ENCODE measurements around the gene ZNF385D.

ZNF385D gene

DNA sequence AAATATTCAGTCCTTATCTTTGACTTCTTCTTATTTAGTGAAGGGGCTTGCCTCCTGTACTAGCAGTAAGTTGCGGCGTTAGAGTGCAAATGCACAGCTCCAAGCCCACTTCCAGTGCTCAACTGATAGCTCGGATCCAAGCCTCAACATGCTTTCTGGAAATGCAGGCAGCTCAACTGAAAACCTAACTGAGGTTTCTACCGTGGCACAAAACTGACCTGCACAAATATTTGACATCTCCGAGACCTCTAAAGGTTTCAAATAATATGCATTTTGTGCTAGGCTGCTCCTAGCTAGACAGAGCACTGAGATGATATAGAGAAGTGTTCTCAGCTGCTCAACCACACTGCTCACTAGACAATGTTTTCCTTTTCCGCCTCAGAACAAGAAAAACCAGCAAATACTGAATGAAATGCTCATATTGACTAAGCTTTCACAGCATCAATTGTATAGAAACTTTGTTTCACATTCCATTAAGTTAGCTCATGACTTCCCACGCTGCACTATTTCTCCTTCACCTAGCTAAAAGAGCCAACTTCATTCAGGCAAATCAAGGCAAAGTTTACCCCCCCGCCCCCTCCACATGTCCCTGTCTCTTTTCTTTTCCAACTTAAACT, 822 bp downstream of the ZNF385D start:
- no peak for DNase-seq (ENCODE audit: low read depth)

DNA sequence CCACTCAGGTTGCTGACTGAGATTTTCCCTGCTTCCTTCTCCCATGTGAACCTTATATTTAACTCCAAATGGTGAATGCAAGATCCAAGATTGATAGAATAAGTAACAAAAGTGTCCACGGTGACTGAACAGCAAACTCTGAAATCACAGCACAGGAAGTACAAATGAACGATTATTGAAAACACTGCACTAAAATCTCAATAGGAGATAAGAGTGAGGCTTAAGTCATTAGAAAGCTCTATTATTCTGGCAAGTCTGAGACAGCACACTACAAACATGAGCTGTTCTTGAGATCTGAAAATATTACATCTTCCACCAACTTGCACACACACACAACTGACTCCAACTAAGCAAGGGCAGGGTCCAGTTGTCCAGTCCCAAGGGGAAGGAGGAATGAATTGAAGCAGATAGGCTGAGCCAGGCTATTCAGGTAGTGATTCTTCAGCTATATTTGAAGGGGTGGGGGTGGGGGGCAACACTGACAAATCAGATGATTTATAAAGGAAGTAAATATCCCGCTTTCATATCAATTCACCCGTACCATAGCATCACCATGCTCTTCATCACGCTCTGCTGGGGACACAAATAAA, 2.9 kb downstream of the ZNF385D start:
- DNase-seq (ENCODE audit: low read depth) = no peak

GRCh38 chr3:21747376-21747775, 3.6 kb downstream of the ZNF385D start:
- no peak for DNase-seq (ENCODE audit: low read depth)

DNA sequence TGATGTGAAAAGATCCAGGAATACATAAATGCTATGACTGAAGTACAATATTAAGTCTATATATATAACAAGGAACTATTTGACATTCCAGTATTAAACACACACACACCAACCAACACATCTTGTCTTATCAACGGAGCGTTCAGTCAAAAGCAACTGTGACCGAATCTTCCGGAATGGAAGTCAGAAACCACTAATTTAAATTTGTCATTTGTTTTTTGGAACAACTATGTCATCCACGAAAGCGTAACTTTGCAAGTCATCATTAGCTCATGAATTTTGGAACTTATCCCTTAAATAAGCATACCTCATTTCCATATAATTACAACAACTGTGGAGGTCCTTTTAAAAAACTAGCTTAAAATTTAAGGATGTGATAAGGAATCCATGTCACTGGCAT, 5.0 kb downstream of the ZNF385D start:
- no peak for DNase-seq (ENCODE audit: low read depth)

DNA sequence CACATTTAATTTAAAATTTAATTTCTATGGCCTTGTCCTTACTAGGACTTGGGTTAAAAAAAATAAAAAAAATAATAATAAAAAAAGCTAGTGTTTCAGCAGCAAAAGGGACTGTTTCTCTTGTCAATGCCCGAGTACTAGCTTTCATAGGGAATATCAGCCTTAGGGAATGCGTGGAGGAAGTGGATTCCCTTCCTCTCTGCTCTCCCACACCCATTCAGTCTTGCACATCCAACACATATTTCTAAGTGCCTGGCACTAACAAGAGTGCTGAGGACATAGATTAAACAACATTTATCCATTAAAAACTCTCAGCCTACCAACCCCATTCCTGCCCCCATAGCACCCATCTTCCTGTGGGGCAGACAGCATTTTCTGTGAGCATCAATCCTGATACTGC, 6.2 kb downstream of the ZNF385D start:
- no peak for DNase-seq (ENCODE audit: low read depth)

DNA sequence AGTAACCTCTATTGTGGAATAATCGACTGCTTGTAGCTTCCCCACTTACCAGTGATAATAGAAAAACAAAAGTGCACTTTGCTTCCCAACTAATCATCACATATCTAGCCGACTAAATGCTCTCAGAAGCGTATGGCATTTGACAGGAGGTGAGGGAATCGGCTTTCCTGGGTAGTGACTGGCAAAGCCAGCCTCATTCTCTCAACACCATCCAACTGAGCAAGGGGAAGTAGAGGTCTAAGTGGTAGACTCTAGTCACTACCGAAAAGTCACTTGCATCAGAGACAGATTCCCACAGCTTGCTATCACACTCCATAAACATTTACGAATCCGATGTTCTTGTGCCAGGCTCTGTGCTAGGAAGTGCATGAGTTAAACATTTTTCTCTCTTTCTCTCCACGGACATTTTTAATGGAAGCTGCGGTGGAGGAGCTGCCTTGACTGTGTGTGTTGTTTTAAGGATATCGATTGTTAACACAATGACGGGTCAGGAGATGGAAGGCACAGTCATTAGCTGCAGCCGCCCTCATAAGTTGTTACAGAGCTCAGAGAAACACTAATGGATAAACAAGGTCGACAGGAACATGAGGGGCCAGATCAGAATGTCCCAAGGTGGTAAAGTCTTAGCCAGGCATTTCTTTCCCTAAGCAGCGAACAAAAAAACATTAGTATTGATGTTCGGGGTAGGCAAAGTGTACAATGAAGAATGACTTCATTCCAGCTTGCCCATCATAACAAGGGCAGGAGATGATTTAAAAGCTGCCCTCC, 11.9 kb downstream of the ZNF385D start:
- DNase-seq (ENCODE audit: low read depth) = no peak

DNA sequence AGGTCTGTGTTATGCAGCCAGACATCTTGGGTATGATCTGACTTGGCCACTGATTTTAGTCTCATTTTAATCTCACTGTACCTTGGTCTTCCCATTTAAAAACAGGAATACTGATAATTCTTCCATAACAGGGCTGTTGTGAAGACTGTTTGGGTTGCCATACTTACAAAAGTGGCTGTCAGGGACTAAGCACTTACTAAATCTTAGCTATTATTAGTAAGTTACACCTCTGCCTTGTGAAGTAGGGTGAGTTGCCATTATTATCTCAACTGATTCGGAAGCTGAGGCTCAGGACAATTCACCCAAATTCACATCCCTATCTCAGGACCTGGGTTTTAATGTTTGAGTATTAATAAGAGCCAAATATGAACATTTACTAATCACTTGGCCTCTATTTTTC, 12.7 kb downstream of the ZNF385D start:
- DNase-seq (ENCODE audit: low read depth) = no peak

DNA sequence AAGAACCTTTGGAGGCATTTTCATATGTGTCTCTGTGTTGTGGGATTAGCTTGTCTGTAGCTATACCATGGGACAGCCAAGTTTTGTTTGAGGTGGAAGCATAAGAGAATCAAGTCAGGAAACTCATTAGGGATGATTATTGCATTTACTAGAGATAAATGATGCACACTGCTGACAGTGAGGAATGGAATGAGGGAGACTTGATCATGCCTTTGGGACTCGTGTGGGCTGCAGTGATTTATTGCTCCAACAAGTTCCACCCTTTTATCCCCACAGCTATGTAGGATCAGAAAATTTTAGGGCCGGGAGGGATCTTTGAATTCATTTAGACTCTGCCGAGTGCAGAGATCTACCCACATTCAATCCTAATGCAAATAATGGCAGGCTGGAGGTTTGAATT, 16.3 kb downstream of the ZNF385D start:
- no peak for DNase-seq (ENCODE audit: low read depth)

DNA sequence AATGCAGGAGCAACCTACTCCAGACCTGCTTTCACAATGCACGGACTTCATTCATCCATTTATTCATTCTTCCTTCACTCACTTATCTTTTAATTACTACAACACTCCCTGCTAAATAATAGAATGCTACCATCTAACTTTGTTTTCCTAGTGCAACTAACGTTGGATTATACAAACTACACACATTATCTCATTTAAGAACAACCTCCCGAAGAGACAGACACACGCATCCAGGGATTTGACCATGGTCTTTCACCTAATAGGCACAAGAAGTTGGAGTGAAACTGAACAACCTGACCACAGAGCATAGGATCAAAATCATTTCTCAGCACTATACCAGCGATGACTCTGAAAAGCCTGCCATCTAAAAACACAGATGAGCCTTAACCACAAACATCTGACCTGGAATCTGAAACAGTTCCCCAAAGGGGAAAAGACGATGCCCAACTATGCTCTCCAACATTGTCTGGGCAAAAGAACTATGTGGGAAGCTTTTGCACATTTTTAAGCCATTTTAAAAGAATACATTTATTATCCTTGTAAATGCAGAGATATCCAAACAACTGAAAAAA, 21.0 kb downstream of the ZNF385D start:
- no peak for DNase-seq (ENCODE audit: low read depth)

DNA sequence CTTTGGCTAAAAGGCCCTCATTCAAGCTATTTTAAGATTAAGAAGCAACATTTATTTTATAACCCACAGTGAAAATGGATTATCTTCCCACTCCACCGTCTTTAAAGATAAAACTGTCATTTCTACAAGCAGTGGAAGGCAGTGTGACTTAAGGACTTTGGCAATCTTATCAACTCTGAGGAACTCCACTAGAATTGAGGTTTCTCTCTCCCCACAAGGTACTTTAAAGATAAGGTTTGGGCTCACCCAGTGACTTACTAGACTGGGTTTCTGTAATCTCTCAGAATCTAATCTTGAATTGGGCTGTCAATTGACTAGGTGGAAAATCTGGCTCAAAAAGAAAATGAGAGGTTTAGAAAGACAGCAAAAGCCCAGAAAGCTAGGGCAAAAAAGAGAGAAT, 21.7 kb downstream of the ZNF385D start:
- no peak for DNase-seq (ENCODE audit: low read depth)

DNA sequence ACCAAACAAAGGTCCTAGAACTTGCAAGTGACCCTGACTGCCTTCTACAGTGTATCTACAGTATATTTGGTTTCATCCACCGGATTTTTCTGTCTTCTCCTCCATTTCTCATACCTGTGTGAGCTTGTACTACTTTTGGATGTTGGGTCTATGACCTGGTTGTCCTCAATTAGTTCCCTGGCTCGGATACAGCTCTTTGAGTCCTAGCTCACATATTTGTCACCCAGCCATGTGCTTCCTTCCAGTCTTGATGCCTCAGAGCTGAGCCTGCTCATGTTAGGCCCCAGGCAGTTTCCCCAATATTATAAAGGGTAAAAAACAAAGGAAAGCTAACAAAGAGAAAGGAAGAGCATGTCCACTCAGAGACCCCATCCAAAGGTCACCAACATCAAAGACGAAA, 28.2 kb downstream of the ZNF385D start:
- DNase-seq (ENCODE audit: low read depth) = no peak

GRCh38 chr3:21722301-21722700, 28.7 kb downstream of the ZNF385D start:
- DNase-seq (ENCODE audit: low read depth) = no peak

- DNase-seq (ENCODE audit: low read depth) = no peak
Observed at GRCh38 chr3:21718943-21719591, 31.9 kb downstream of the ZNF385D start.

- peak; percentile 62 for DNase-seq (ENCODE audit: low read depth)
Observed at GRCh38 chr3:21718161-21718765, 32.7 kb downstream of the ZNF385D start.

- DNase-seq (ENCODE audit: low read depth) = no peak
Observed at GRCh38 chr3:21715662-21716061, 35.3 kb downstream of the ZNF385D start.

- peak; percentile 8 for DNase-seq (ENCODE audit: low read depth)
Observed at GRCh38 chr3:21705769-21706168, 45.2 kb downstream of the ZNF385D start.

GRCh38 chr3:21704796-21705195, 46.2 kb downstream of the ZNF385D start:
- DNase-seq (ENCODE audit: low read depth) = no peak

DNA sequence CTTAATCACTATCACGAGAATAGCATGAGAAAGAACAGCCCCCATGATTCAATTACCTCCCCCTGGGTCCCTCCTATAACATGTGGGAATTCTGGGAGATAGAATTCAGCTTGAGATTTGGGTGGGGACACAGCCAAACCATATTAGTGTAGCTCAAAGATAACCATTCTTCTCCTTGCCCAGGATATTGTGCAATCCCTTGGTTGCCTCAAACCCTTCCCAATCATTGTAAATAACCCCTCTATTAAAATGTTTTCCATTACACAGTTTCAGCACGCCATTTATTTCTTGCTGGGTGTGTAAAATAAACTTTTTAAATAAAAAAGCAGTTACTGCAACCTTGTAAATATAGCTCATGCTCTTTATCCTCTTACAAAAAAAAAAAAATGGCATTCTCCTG, 47.7 kb downstream of the ZNF385D start:
- DNase-seq (ENCODE audit: low read depth) = no peak

GRCh38 chr3:21697707-21698106, 53.3 kb downstream of the ZNF385D start:
- no peak for DNase-seq (ENCODE audit: low read depth)

DNA sequence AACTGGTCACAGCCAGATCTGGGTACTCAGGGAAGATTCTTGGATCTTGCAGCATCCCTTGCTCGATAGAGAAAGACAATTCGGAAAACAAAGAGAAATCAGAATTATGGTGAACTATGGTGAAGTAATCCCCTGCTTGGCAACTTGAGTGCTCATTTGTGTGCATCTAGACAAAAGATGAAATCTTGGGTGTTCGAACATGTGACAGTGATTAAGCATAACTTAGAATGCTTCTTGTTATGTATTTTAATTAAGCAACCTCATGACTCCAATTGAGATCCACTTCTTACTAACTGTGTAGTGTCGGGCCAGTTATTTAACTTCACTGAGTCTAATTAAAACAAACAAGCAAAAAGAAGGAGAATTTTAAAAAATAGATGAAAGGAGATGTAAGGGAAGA, 56.5 kb downstream of the ZNF385D start:
- no peak for DNase-seq (ENCODE audit: low read depth)

- DNase-seq (ENCODE audit: low read depth) = no peak
Observed at GRCh38 chr3:21691036-21691435, 60.0 kb downstream of the ZNF385D start.

DNA sequence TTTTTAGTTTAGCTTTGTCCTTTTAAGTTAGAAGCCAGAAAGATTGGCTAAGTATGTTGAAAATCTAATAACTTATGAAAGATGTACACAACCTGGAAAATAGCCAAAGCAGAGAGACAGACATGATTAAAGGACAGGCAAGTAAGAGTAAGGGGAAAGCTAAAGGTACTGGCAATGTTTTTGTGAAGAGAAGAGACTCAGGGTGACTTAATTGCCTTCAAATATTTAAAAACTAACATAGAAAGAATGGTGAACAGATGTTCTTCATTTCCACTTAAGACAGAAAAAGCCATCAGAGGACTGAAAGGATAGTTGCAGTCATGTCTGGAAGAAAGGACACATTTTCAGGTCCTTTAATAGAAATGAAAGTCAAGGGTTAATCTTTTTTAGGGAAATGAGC, 68.8 kb downstream of the ZNF385D start:
- DNase-seq (ENCODE audit: low read depth) = no peak

Measured in ELR (cell line).